HFFc6 (cell line): ENCODE data around the gene CPSF4. TPM values are rescaled to one million over a fixed set of nuclear protein-coding genes. Genes with fewer than 3 reads are reported as not detected.

Experiments used
- DNase-seq: peaks from one replicate; pipeline ENCODE4 v3.0.0-alpha.2; 2018
- H3K27ac Mint-ChIP-seq: 2 replicates; pipeline ENCODE4 v1.8.0; 2020; ENCODE audit warnings: mild to moderate bottlenecking, mixed read lengths
- H3K27me3 Mint-ChIP-seq: 2 replicates; pipeline ENCODE4 v1.8.0; 2021; ENCODE audit warnings: mild to moderate bottlenecking, moderate library complexity, mixed read lengths; ENCODE audit not compliant: insufficient read depth
- H3K36me3 Mint-ChIP-seq: 2 replicates; pipeline ENCODE4 v1.8.0; 2021; ENCODE audit warnings: low read depth, mixed read lengths
- H3K4me1 Mint-ChIP-seq: 2 replicates; pipeline ENCODE4 v1.8.0; 2020; ENCODE audit warnings: low read depth, mixed read lengths
- H3K4me3 Mint-ChIP-seq: 2 replicates; pipeline ENCODE4 v1.8.0; 2020; ENCODE audit warnings: mild to moderate bottlenecking, moderate library complexity, mixed read lengths
- H3K9me3 Mint-ChIP-seq: 2 replicates; pipeline ENCODE4 v1.8.0; 2020; ENCODE audit warnings: mild to moderate bottlenecking, mixed read lengths
- total RNA-seq, 6 experiments: library from RNA; stranded (reverse); fragmentation: NEBNext Ultra II Directional; extraction: Animal tissue kit (Norgen Biotek cat#: 25700); gene quantifications; 2 replicates in 1 of 6; 3 replicates in 5 of 6; pipeline ENCODE4 v1.2.3, GENCODE V29; 2021
- TF ChIP-seq, protein P1 (sequence below): fragments of 200-600 bp; sonication (generic); IDR thresholded peaks from 2 replicates; pipeline ENCODE4 v1.5.0; 2021; ENCODE audit warnings: antibody characterized with exemption, mild to moderate bottlenecking

Gene CPSF4
- total RNA-seq, 6 experiments from 2014 or later: 26.7 to 34.0 (median 29.2) TPM

DNA sequence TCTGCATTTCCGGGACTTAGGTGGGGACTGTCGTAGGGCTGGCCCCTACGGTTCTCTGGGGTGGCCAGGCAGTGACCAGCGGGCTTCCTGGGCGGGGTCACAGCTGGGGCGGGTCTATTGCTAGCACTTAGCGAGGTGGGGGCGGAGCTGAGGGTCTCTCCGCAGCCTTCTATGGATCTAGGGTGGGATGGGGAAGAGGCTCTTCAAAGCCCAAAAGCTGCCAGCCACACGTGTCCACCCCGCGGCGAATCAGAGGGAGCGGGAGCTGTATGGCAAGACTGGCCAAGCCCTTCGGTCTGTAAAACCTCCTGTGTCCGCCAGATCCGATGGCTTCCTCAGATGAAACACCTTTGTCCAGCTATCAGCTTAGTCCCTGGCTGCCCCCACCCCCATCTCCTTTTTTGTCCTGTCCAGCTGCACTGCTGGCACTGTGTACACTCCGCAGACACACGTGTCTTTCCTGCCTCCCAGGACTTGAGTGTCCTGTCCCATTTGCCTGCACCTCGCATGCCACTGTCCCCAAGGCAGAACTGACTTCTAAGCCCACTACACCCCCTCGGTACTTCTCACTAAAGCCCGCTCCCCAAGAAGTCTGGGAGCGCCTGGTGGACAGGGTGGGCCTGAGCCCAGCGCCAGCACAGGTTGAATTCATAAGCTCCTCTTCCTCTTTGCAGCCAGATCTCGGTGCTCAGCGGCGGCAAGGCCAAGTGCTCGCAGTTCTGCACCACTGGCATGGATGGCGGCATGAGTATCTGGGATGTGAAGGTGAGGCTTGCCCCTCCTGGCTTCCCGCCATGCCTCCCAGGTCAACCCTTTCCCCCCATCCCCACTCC lies 45.2 kb upstream of the CPSF4 start:
- no peak overlapping the region for H3K4me3 Mint-ChIP-seq
- H3K4me1 Mint-ChIP-seq: peaks cover 7% of the 10 kb centered on the region
- peak overlapping the region; percentile 21; the same call in 1 of the 2 replicates for H3K27ac Mint-ChIP-seq
- H3K27me3 Mint-ChIP-seq: peaks cover 10% of the 10 kb centered on the region
- TF ChIP-seq, protein P1, sequence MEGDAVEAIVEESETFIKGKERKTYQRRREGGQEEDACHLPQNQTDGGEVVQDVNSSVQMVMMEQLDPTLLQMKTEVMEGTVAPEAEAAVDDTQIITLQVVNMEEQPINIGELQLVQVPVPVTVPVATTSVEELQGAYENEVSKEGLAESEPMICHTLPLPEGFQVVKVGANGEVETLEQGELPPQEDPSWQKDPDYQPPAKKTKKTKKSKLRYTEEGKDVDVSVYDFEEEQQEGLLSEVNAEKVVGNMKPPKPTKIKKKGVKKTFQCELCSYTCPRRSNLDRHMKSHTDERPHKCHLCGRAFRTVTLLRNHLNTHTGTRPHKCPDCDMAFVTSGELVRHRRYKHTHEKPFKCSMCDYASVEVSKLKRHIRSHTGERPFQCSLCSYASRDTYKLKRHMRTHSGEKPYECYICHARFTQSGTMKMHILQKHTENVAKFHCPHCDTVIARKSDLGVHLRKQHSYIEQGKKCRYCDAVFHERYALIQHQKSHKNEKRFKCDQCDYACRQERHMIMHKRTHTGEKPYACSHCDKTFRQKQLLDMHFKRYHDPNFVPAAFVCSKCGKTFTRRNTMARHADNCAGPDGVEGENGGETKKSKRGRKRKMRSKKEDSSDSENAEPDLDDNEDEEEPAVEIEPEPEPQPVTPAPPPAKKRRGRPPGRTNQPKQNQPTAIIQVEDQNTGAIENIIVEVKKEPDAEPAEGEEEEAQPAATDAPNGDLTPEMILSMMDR: no peak
- H3K36me3 Mint-ChIP-seq: peaks cover 24% of the 10 kb centered on the region
- no peaks in the 10 kb centered on the region for H3K9me3 Mint-ChIP-seq
- no peak for DNase-seq

DNA sequence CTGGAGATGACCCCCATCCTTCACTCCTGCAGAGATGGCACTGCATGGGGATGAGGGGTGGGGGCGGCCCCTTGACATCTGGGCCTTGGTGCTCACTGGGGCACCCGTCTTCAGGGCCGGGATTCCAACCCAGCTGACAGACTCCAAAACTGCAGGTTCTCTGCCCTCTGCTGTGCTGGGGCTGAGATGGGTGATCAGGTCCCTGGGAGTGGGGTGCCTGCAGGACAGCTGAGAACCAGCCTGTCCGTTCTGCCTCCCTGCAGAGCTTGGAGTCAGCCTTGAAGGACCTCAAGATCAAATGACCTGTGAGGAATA lies 44.6 kb upstream of the CPSF4 start:
- Mint-ChIP-seq H3K4me3 (no peak overlapping the region), H3K27me3 (peaks cover 16% of the 10 kb centered on the region), H3K4me1 (peaks cover 11% of the 10 kb centered on the region), H3K36me3 (peaks cover 28% of the 10 kb centered on the region), H3K9me3 (no peaks in the 10 kb centered on the region), H3K27ac (no peak overlapping the region; the same call in 1 of the 2 replicates)
- TF ChIP-seq, protein P1: no peak
- no peak for DNase-seq

DNA sequence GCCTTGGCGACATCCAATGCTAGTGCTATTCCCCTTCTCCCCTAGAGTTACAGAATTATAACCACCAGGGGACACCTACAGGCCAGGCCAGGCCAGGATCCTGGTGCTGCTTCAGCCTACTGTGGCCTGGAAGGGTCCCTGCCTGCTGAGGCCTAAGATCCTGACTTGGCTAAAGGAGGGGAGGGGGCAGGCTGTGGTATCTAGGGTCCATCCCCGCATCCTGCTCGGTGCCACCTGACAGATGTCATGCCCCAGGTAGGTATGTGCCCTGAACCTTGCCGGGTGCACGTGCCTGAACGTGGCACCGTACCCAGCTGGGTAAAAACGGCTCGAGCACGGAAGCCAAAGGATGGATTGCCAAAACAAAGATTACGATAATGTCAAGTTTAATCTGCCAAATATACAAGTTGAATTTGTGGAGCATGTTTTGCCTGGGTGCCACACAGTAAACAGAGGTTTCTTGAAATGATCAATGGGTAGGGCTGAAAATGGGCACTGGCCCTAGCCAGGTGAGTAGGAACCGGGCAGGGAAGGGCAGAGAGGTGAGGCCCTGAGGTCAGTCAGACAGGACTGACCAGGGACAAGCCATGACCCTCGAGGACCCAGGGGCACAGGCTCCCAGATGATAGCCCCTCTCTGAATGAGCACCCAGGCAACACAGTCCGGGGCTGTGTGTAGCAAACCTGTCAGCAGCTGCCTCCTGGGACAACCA lies 43.0 kb upstream of the CPSF4 start:
- DNase-seq: no peak
- Mint-ChIP-seq H3K4me3 (no peak overlapping the region), H3K27me3 (peaks cover 16% of the 10 kb centered on the region), H3K27ac (no peak overlapping the region), H3K36me3 (peaks cover 33% of the 10 kb centered on the region), H3K4me1 (peaks cover 11% of the 10 kb centered on the region), H3K9me3 (no peaks in the 10 kb centered on the region)
- TF ChIP-seq, protein P1: no peak

DNA sequence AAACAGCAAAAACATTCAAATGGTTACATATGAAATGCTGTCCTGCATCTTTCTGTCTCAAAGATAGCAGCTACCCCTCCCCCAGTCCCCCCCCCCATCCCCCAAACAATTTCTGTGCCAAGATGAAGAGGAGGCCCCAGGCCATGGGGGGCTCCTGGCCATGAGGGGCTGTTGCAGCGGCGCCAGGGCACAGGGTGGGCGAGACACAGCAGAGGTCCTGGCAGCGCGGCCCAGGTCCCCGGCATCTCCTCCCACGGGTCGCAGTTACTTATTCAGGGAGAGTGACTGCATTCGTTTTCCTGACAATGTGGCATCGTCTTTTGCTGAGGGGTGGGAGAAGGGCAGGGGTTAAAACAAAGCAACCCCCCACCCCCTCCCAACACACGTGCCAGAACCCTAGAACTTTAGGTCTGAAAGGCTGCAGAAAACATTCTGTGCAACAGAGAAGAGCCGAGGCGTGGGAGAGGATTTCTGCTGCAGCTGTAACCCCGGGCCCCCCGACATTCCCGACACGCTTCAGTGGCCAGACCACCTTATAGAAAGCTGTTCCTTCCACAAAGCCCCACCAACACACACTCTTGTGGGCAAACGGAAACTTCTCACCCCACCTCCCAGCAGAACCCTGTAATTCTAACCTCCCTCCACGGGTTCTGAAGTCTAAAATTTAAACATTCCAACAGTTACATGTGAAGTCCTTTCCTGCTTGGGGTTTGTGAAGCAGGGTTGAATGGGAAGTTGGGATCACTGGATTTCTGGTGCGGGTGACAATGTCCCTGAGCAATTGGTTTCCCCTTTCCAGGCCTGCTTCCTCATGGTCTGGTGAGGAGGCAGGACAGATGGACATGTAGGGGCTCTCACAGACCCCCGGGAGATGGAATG lies 42.1 kb upstream of the CPSF4 start:
- Mint-ChIP-seq H3K27me3 (peaks cover 16% of the 10 kb centered on the region), H3K9me3 (no peaks in the 10 kb centered on the region), H3K36me3 (peaks cover 39% of the 10 kb centered on the region), H3K27ac (peak overlapping the region; percentile 49), H3K4me3 (no peak overlapping the region), H3K4me1 (peaks cover 11% of the 10 kb centered on the region)
- DNase-seq: no peak
- TF ChIP-seq, protein P1: no peak

DNA sequence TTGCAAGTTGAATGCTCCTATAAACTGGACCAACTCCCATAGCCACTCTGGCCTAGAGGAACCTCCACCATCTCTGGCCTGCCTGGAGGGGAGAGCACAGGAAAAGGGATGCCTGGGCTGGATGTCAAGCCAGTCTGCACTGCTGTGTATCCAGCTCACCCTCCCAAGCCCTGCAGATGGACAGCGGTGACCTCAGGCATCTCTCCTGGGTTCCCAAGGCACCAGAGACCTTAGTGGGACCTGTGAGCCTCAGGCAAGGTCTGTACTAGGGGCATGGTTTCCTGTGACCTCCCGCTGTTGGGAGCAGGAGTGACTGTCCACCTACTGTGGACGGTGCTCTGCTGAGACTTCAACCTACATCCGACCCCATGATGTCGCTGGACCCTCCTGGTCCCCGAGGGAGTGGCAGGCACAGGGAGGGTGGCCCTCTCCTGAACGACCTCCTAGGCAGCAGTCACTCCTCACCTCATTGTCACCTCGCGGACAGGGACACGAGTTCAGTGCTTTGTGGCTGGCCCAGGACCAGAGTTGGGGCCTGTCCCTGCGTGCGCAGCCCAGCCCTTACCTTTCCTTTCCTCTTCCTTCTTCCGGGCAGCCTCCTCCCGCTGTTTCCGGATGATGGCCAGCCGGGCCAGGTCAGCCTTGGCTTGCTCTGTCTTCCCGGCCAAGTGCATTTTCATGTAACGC lies 41.3 kb upstream of the CPSF4 start:
- peak overlapping the region; percentile 49 for H3K27ac Mint-ChIP-seq
- peaks cover 34% of the 10 kb centered on the region for H3K36me3 Mint-ChIP-seq
- H3K4me3 Mint-ChIP-seq: no peak overlapping the region
- no peak for DNase-seq
- TF ChIP-seq, protein P1: no peak
- H3K27me3 Mint-ChIP-seq: peaks cover 16% of the 10 kb centered on the region
- no peaks in the 10 kb centered on the region for H3K9me3 Mint-ChIP-seq
- peaks cover 11% of the 10 kb centered on the region for H3K4me1 Mint-ChIP-seq
